Ishikawa (cell line): ENCODE data around the gene NKX2-1.

ENCODE experiments used
- CEBPB ChIP-seq: IDR thresholded peaks from 2 replicates; pipeline ENCODE4 v1.6.1; 2012
- CREB1 ChIP-seq: IDR thresholded peaks from 2 replicates; pipeline ENCODE4 v1.6.1; 2012; ENCODE audit warnings: low read depth
- EGR1 ChIP-seq: IDR thresholded peaks from 2 replicates; pipeline ENCODE4 v1.6.1; 2012
- EP300 ChIP-seq: IDR thresholded peaks from 2 replicates; pipeline ENCODE4 v1.6.1; 2012; ENCODE audit warnings: borderline replicate concordance
- FOXM1 ChIP-seq: IDR thresholded peaks from 2 replicates; pipeline ENCODE4 v1.6.1; 2012; ENCODE audit warnings: low read depth, borderline replicate concordance
- MAX ChIP-seq: IDR thresholded peaks from 2 replicates; pipeline ENCODE4 v1.6.1; 2012
- NFIC ChIP-seq: IDR thresholded peaks from 2 replicates; pipeline ENCODE4 v1.6.1; 2012
- RAD21 ChIP-seq: IDR thresholded peaks from 2 replicates; pipeline ENCODE4 v1.6.1; 2012; ENCODE audit warnings: low read depth
- REST ChIP-seq: IDR thresholded peaks from 2 replicates; pipeline ENCODE4 v1.6.1; 2012; ENCODE audit warnings: low read depth, mild to moderate bottlenecking
- TAF1 ChIP-seq: IDR thresholded peaks from 2 replicates; pipeline ENCODE4 v1.6.1; 2012; ENCODE audit warnings: low read depth, mild to moderate bottlenecking
- TCF12 ChIP-seq: IDR thresholded peaks from 2 replicates; pipeline ENCODE4 v1.6.1; 2012; ENCODE audit warnings: low read depth
- TEAD4 ChIP-seq: IDR thresholded peaks from 2 replicates; pipeline ENCODE4 v1.6.1; 2012
- YY1 ChIP-seq: IDR thresholded peaks from 2 replicates; pipeline ENCODE4 v1.6.1; 2012; ENCODE audit warnings: low read depth
- ZBTB7A ChIP-seq: IDR thresholded peaks from 2 replicates; pipeline ENCODE4 v1.6.1; 2012; ENCODE audit warnings: low read depth
- TF ChIP-seq, protein P1 (sequence below): IDR thresholded peaks from 2 replicates; pipeline ENCODE4 v1.6.1; 2012

The NKX2-1 gene

GRCh38 chr14:36505892-36506731 lies 13.9 kb downstream of the NKX2-1 start:
- TF ChIP-seq REST (peak; percentile 15; the same call in 1 of the 2 replicates), CREB1 (no peak)

GRCh38 chr14:36505181-36505815 lies 14.7 kb downstream of the NKX2-1 start:
- TF ChIP-seq REST (no peak), CREB1 (no peak), TEAD4 (no peak), MAX (no peak), TCF12 (no peak), RAD21 (no peak), TAF1 (no peak), EP300 (no peak), CEBPB (no peak), FOXM1 (no peak), NFIC (no peak), ZBTB7A (no peak)

DNA sequence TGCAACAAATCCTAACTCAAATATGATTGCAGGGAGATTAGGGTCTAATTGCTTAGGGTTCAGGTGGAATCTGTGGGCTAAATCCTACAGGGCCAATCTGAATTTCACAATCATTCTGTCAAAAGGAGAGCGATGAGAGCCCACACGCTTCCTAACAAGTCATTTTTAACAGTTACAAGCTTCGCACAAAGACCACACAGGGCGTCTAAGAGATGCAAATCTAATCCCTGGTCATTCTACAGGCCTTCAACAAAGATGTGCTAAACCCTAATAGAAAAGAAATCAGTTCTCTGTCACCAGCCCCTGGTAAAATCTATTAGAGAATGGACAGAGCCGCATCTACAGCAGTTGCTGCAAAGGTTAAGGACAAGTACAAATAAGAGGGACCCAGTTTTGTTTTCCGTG lies 15.3 kb downstream of the NKX2-1 start:
- no peak for TF ChIP-seq FOXM1
- no peak for TF ChIP-seq RAD21
- TF ChIP-seq EP300 = no peak
- no peak for TF ChIP-seq CEBPB
- no peak for TF ChIP-seq TCF12
- no peak for TF ChIP-seq TEAD4
- TF ChIP-seq YY1 = no peak
- no peak for TF ChIP-seq NFIC
- TF ChIP-seq CREB1 = no peak

GRCh38 chr14:36503771-36504741 lies 16.0 kb downstream of the NKX2-1 start:
- TF ChIP-seq EGR1 (no peak), TAF1 (no peak), NFIC (no peak), MAX (no peak), REST (no peak), CREB1 (no peak), EP300 (no peak), CEBPB (no peak), TEAD4 (no peak), ZBTB7A (no peak), YY1 (no peak), TCF12 (no peak), RAD21 (no peak), FOXM1 (no peak)
- TF ChIP-seq, protein P1, sequence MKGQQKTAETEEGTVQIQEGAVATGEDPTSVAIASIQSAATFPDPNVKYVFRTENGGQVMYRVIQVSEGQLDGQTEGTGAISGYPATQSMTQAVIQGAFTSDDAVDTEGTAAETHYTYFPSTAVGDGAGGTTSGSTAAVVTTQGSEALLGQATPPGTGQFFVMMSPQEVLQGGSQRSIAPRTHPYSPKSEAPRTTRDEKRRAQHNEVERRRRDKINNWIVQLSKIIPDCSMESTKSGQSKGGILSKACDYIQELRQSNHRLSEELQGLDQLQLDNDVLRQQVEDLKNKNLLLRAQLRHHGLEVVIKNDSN = no peak
